Prostate gland (tissue), 2 donors: Measurements from ENCODE around the gene CLN3. TPM values are rescaled to one million over a fixed set of nuclear protein-coding genes. Genes with fewer than 3 reads are reported as not detected.
"Not testable (repeated sequence)": the region's sequence is repeated elsewhere in the genome, so short reads cannot be mapped to it uniquely, and the experiment has no call there.

Experiments used
- DNase-seq: peaks from one replicate; pipeline ENCODE4 v3.0.0-alpha.2; 2019; ENCODE audit warnings: low spot score
- H3K27ac ChIP-seq, 2 donors: fragments of 200-600 bp; sonication (generic); 2 replicates each; pipeline ENCODE4 v1.5.1; 2017 to 2019
- H3K27me3 ChIP-seq: fragments of 200-600 bp; sonication (generic); replicated peaks from 2 replicates; pipeline ENCODE4 v1.5.1; 2019; ENCODE audit not compliant: insufficient read depth
- H3K36me3 ChIP-seq, 2 donors: fragments of 200-600 bp; sonication (generic); 1 replicate in 1 of 2; 2 replicates in 1 of 2; pipeline versions ENCODE4 v1.5.1 to v1.8.1; 2017 to 2019
- H3K4me1 ChIP-seq: fragments of 200-600 bp; sonication (generic); replicated peaks from 2 replicates; pipeline ENCODE4 v1.5.1; 2019
- H3K4me3 ChIP-seq, 2 donors: fragments of 200-600 bp; sonication (generic); 2 replicates each; pipeline ENCODE4 v1.5.1; 2017 to 2019
- H3K9me3 ChIP-seq: fragments of 200-600 bp; sonication (generic); 2 replicates; pipeline ENCODE4 v1.5.1; 2017
- CTCF ChIP-seq, 4 experiments: fragments of 200-600 bp in 2 of 4; fragments of 450-650 bp in 2 of 4; sonication (generic) in 2 of 4; IDR thresholded peaks; 1 replicate in 3 of 4; 2 replicates in 1 of 4; pipeline ENCODE4 v1.5.1; 2016 to 2019; ENCODE audit warnings: antibody characterized with exemption in 4 of 4, mild to moderate bottlenecking in 2 of 4, moderate library complexity in 2 of 4
- POLR2A ChIP-seq: fragments of 450-650 bp; IDR thresholded peaks from one replicate; pipeline ENCODE4 v1.6.1; 2016; ENCODE audit warnings: antibody characterized with exemption, mild to moderate bottlenecking
- POLR2AphosphoS5 ChIP-seq: sonication (generic); formaldehyde crosslinking; IDR thresholded peaks from one replicate; pipeline ENCODE4 v1.6.1; 2017; ENCODE audit warnings: antibody characterized with exemption
- WGBS: methylation state at CpG from one replicate; pipeline ENCODE4 v1.1.5; 2018; 5-methylcytosine and 5-hydroxymethylcytosine counted together
- intact Hi-C: fragments of 100-400 bp; cut with DNase I; formaldehyde crosslinking; loops from one replicate; pipeline ENCODE4 v1.14.2; 2022
- total RNA-seq, 2 donors: library from RNA; depleted of rRNA; stranded (reverse); fragments of >200 nt; gene quantifications; one replicate each; pipeline ENCODE4 v1.1.0, GENCODE V29; 2016

CLN3 gene
- total RNA-seq, 2 donors from 2014 or later = 30.6 to 47.3 TPM

GRCh38 chr16:28478506-28479180 is 13.2 kb downstream of the CLN3 start:
- Histone ChIP-seq H3K4me3 (no peak overlapping the region), H3K36me3 (peaks cover 0 to 15% of the 10 kb centered on the region in 2 donors), H3K27ac (no peak overlapping the region), H3K27me3 (no peaks in the 10 kb centered on the region), H3K9me3 (no peaks in the 10 kb centered on the region), H3K4me1 (no peaks in the 10 kb centered on the region)
- WGBS = 94% methylated on average over 15 of the region's 16 CpGs
- no peak for DNase-seq
- TF ChIP-seq CTCF (IDR thresholded peaks at IDR 0.05) = no peak
- no peak for TF ChIP-seq POLR2A
- TF ChIP-seq POLR2AphosphoS5 = no peak
- intact Hi-C loops = no loop called here

GRCh38 chr16:28477311-28477920 is 14.5 kb downstream of the CLN3 start:
- H3K4me1 ChIP-seq = no peaks in the 10 kb centered on the region

GRCh38 chr16:28475221-28475620 is 16.7 kb downstream of the CLN3 start:
- no peak for TF ChIP-seq POLR2A
- no peak for TF ChIP-seq POLR2AphosphoS5
- no peak for TF ChIP-seq CTCF (IDR thresholded peaks at IDR 0.05)
- intact Hi-C loops = no loop called here

More at GRCh38 chr16:28477311-28477920, 14.5 kb downstream of the CLN3 start:
- H3K4me3 ChIP-seq = no peak overlapping the region
- no peaks in the 10 kb centered on the region for H3K27me3 ChIP-seq
- TF ChIP-seq CTCF (IDR thresholded peaks at IDR 0.05) (no peak), POLR2AphosphoS5 (no peak), POLR2A (no peak)
- H3K27ac ChIP-seq = no peak overlapping the region
- intact Hi-C loops = no loop called here
- DNase-seq = no peak
- H3K9me3 ChIP-seq = no peaks in the 10 kb centered on the region
- H3K36me3 ChIP-seq = peaks cover 0 to 11% of the 10 kb centered on the region in 2 donors
- WGBS = 89% methylated on average over 14 of the region's 14 CpGs

GRCh38 chr16:28473714-28474265 is 18.1 kb downstream of the CLN3 start:
- no peak for DNase-seq

More at GRCh38 chr16:28475221-28475620, 16.7 kb downstream of the CLN3 start:
- Histone ChIP-seq H3K36me3 (peaks cover 0 to 5% of the 10 kb centered on the region in 2 donors), H3K27ac (no peak overlapping the region), H3K9me3 (no peaks in the 10 kb centered on the region), H3K27me3 (no peaks in the 10 kb centered on the region), H3K4me1 (no peaks in the 10 kb centered on the region), H3K4me3 (no peak overlapping the region)
- DNase-seq = no peak
- 95% methylated on average over 2 of the region's 2 CpGs for WGBS

GRCh38 chr16:28447081-28447480 is 44.8 kb downstream of the CLN3 start:
- DNase-seq, H3K4me1 ChIP-seq, H3K27me3 ChIP-seq, H3K27ac ChIP-seq, intact Hi-C loops, H3K4me3 ChIP-seq, H3K36me3 ChIP-seq, H3K9me3 ChIP-seq: not testable (repeated sequence)
- no CpG with 5 or more reads among the region's 6 CpGs for WGBS

More at GRCh38 chr16:28473714-28474265, 18.1 kb downstream of the CLN3 start:
- Histone ChIP-seq H3K4me3 (no peak overlapping the region), H3K27me3 (no peaks in the 10 kb centered on the region), H3K4me1 (no peaks in the 10 kb centered on the region), H3K27ac (no peak overlapping the region), H3K36me3 (peaks cover 0 to 5% of the 10 kb centered on the region in 2 donors), H3K9me3 (no peaks in the 10 kb centered on the region)
- intact Hi-C loops = no loop called here
- 90% methylated on average over 8 of the region's 8 CpGs for WGBS
- no peak for TF ChIP-seq POLR2AphosphoS5
- TF ChIP-seq POLR2A = no peak
- no peak for TF ChIP-seq CTCF (IDR thresholded peaks at IDR 0.05)

GRCh38 chr16:28446388-28446787 is 45.5 kb downstream of the CLN3 start:
- H3K36me3 ChIP-seq, H3K27ac ChIP-seq, H3K4me3 ChIP-seq, H3K4me1 ChIP-seq, intact Hi-C loops, H3K27me3 ChIP-seq, DNase-seq, H3K9me3 ChIP-seq: not testable (repeated sequence)
- WGBS = no CpG with 5 or more reads among the region's 4 CpGs

- intact Hi-C loops, H3K36me3 ChIP-seq, H3K4me1 ChIP-seq, H3K9me3 ChIP-seq, H3K4me3 ChIP-seq, H3K27me3 ChIP-seq, DNase-seq, H3K27ac ChIP-seq: not testable (repeated sequence)
- WGBS = 100% methylated on average over 3 of the region's 6 CpGs
Measured at GRCh38 chr16:28443943-28444342, 47.9 kb downstream of the CLN3 start.

GRCh38 chr16:28438899-28439298 is 53.0 kb downstream of the CLN3 start:
- DNase-seq, H3K36me3 ChIP-seq, H3K27me3 ChIP-seq, H3K9me3 ChIP-seq, H3K4me1 ChIP-seq, H3K4me3 ChIP-seq, H3K27ac ChIP-seq, intact Hi-C loops: not testable (repeated sequence)
- 81% methylated on average over 4 of the region's 6 CpGs for WGBS
